ENCODE results near the gene YBX3. TPM values are rescaled to one million over a fixed set of nuclear protein-coding genes. Genes with fewer than 3 reads are reported as not detected.

The YBX3 gene
- total RNA-seq, 1 donor from 2014 or later = 150 TPM

DNA sequence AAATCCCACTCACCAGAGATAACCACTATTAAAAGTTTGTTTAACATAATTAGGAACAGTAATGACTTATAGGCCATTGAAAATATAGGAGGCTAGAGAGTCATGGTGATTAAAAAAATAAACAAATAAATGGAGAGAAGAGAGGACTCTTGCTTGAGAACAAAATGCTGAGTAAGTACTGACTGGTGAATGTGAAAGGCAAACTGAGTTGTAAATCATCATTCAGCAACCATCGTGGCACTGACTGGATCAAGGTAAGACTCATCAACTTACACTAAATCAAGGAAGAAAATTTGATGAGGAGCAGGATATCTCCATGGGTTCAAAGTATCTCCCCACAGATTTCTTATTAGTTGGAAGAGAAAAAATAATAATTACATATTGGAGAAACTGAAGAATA lies 14.1 kb upstream of the YBX3 start:
- DNase-seq (ENCODE audit: low spot score) = no peak
- H3K4me3 Mint-ChIP-seq (ENCODE audit: low read depth) = no peak overlapping the region
- no peaks in the 10 kb centered on the region for H3K36me3 Mint-ChIP-seq (ENCODE audit: low read depth)
- H3K9me3 Mint-ChIP-seq = no peaks in the 10 kb centered on the region
- no peak overlapping the region for H3K27ac Mint-ChIP-seq
- no peaks in the 10 kb centered on the region for H3K4me1 Mint-ChIP-seq (ENCODE audit: low read depth)
- peaks cover 39% of the 10 kb centered on the region for H3K27me3 Mint-ChIP-seq (ENCODE audit: low read depth)
- intact Hi-C loops (cut with micrococcal nuclease) = no loop called here

DNA sequence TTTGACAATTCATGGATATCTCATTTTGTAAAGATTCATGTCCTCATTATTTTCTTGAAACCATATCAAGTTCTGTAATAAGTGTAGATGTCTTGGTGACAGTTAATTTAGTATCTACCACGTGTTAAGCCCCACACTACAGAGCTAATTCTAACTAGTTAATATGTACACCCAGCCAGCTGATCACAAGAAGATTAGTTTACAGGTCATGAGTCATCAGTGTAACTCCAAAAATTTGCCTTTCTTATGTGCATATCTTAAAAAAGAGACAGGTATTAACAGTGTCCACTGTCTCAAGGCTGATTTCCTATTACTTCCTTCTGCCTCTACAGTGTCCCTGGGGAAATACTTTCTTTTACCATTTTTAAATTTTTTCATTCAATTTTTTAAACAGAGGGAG lies 13.3 kb upstream of the YBX3 start:
- no peaks in the 10 kb centered on the region for H3K4me1 Mint-ChIP-seq (ENCODE audit: low read depth)
- no peak for DNase-seq (ENCODE audit: low spot score)
- H3K9me3 Mint-ChIP-seq = no peaks in the 10 kb centered on the region
- no peaks in the 10 kb centered on the region for H3K36me3 Mint-ChIP-seq (ENCODE audit: low read depth)
- peaks cover 40% of the 10 kb centered on the region for H3K27me3 Mint-ChIP-seq (ENCODE audit: low read depth)
- no peak overlapping the region for H3K27ac Mint-ChIP-seq
- intact Hi-C loops (cut with micrococcal nuclease) = no loop called here
- H3K4me3 Mint-ChIP-seq (ENCODE audit: low read depth) = no peak overlapping the region

DNA sequence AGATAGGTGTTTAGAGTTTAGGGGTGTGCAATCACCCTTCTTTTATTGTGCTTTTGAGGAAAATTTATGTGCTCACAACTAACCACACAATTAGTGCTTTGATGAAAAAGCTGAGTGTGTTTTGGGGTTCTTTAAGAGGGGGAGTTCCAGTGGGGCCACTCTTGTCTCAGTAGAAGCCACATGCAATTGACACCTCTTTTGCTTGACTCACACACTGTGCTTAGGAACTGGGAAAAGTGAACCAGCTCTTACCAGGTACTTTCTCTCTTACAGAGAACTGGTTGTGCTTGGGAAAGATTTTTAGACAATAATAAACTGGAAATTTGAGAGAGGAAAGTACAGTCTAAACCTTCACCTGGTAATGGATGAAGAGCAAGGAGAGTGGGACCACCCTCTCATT lies 12.3 kb upstream of the YBX3 start:
- H3K9me3 Mint-ChIP-seq = no peaks in the 10 kb centered on the region
- no peaks in the 10 kb centered on the region for H3K4me1 Mint-ChIP-seq (ENCODE audit: low read depth)
- peaks cover 38% of the 10 kb centered on the region for H3K27me3 Mint-ChIP-seq (ENCODE audit: low read depth)
- no peak overlapping the region for H3K27ac Mint-ChIP-seq
- H3K36me3 Mint-ChIP-seq (ENCODE audit: low read depth) = no peaks in the 10 kb centered on the region
- no peak overlapping the region for H3K4me3 Mint-ChIP-seq (ENCODE audit: low read depth)
- intact Hi-C loops (cut with micrococcal nuclease) = no loop called here
- no peak for DNase-seq (ENCODE audit: low spot score)

DNA sequence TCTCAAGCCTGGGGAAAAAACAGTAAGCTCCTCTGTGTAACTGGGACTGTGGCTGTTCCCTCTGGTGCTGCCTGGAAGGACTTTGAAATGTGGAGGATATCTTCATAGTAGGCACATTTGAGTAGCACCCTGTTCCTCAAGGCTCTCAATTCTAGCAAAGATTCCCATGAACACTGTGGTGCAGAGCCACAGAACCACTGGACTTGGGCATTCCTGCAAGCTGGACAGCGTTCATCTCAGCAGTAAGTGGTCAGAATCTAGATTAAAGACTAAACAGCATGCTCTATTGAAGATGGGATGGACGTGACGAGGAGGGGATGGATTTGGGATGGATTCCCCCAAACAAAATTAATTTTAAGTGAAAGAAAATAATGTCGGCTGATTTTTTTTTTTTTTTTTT lies 9.4 kb upstream of the YBX3 start:
- Mint-ChIP-seq H3K4me1 (ENCODE audit: low read depth) (no peaks in the 10 kb centered on the region), H3K9me3 (no peaks in the 10 kb centered on the region), H3K27ac (no peak overlapping the region), H3K27me3 (ENCODE audit: low read depth) (peaks cover 50% of the 10 kb centered on the region), H3K4me3 (ENCODE audit: low read depth) (no peak overlapping the region), H3K36me3 (ENCODE audit: low read depth) (no peaks in the 10 kb centered on the region)
- intact Hi-C loops (cut with micrococcal nuclease) = no loop called here
- DNase-seq (ENCODE audit: low spot score) = no peak

DNA sequence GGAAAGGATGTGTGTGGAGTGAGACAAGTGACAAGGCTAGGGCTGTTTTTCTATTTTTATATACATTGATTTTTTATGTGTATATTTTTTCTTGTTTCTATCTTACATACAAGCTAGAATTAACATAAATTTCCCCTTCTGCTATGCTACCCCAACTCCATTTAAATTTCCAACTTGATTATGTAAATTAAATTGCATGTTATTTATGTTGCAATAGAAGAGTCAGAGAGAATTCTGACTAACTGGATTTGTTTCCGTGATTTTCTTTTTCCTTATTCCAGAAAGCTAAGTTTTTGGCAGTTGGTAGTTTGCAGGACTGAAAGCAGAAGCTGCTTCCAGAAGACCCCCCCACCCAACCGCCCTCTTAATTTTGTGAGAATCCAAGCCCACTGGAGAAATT lies 8.9 kb upstream of the YBX3 start:
- intact Hi-C loops (cut with micrococcal nuclease) = no loop called here
- no peaks in the 10 kb centered on the region for H3K36me3 Mint-ChIP-seq (ENCODE audit: low read depth)
- peaks cover 49% of the 10 kb centered on the region for H3K27me3 Mint-ChIP-seq (ENCODE audit: low read depth)
- no peaks in the 10 kb centered on the region for H3K9me3 Mint-ChIP-seq
- no peak overlapping the region for H3K4me3 Mint-ChIP-seq (ENCODE audit: low read depth)
- H3K4me1 Mint-ChIP-seq (ENCODE audit: low read depth) = no peaks in the 10 kb centered on the region
- DNase-seq (ENCODE audit: low spot score) = no peak
- no peak overlapping the region for H3K27ac Mint-ChIP-seq

DNA sequence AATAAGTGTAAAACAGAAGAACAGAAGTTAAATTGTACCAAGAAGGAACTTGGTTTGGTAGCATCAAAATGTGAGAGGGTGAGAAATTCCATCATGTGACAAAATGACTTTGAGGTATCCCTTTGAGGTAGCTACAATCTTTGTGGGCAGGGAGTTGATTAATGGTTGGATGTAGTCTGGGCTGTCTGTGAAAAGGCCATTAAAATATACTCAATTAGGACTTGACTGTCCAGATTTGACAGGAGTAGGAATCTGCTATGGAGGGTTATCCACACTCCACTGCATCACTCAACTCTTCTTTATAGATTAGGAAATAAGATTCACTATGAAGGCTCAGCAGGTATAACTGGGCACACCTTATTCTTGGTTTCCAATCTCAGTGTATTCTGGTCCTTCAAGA lies 7.4 kb upstream of the YBX3 start:
- Mint-ChIP-seq H3K27me3 (ENCODE audit: low read depth) (peaks cover 51% of the 10 kb centered on the region), H3K36me3 (ENCODE audit: low read depth) (no peaks in the 10 kb centered on the region), H3K4me1 (ENCODE audit: low read depth) (no peaks in the 10 kb centered on the region), H3K4me3 (ENCODE audit: low read depth) (no peak overlapping the region), H3K27ac (no peak overlapping the region), H3K9me3 (no peaks in the 10 kb centered on the region)
- intact Hi-C loops (cut with micrococcal nuclease) = no loop called here
- DNase-seq (ENCODE audit: low spot score) = no peak

DNA sequence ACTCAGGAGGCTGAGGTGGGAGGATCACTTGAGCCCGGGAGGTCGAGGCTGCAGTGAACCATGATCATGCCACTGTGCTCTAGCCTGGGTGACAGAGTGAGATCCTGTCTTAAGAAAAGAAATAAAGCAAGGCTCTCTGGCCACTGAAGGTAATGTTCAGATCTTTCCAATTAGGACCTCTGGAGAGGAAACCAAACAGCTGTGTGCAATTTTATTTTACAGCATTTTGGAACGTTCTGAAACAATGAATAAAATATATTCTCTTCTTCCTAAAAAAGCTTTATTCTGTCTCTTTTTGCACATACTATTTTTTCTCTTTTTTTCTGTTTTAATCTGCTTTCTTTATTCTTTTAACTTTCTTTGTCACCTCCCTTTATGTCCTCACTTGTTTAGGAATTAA lies 5.0 kb upstream of the YBX3 start:
- Mint-ChIP-seq H3K9me3 (no peaks in the 10 kb centered on the region), H3K4me3 (ENCODE audit: low read depth) (no peak overlapping the region), H3K27ac (no peak overlapping the region), H3K4me1 (ENCODE audit: low read depth) (peaks cover 5% of the 10 kb centered on the region), H3K36me3 (ENCODE audit: low read depth) (no peaks in the 10 kb centered on the region), H3K27me3 (ENCODE audit: low read depth) (peaks cover 61% of the 10 kb centered on the region)
- no peak for DNase-seq (ENCODE audit: low spot score)
- intact Hi-C loops (cut with micrococcal nuclease) = no loop called here

DNA sequence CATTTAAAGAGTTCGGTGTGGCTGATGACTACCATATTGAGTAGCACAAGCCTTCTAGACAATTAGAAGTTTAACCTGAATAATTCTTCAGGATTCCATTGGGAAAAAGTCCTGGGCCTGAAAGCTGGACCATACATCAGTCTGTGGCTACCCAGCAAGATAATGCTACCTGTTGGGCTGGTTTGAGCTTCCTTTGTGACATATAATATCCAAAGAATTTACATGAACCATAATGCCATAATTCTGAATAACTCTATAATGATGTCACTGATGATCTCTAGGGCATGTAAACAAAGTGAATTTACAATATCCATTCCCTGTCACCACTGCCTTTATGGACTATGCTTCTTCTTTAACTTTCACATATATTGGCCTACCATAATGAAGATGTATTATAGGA lies 3.8 kb upstream of the YBX3 start:
- Mint-ChIP-seq H3K9me3 (no peaks in the 10 kb centered on the region), H3K27me3 (ENCODE audit: low read depth) (peaks cover 55% of the 10 kb centered on the region), H3K4me1 (ENCODE audit: low read depth) (peaks cover 9% of the 10 kb centered on the region), H3K36me3 (ENCODE audit: low read depth) (no peaks in the 10 kb centered on the region), H3K4me3 (ENCODE audit: low read depth) (no peak overlapping the region), H3K27ac (no peak overlapping the region)
- intact Hi-C loops (cut with micrococcal nuclease) = no loop called here
- no peak for DNase-seq (ENCODE audit: low spot score)

DNA sequence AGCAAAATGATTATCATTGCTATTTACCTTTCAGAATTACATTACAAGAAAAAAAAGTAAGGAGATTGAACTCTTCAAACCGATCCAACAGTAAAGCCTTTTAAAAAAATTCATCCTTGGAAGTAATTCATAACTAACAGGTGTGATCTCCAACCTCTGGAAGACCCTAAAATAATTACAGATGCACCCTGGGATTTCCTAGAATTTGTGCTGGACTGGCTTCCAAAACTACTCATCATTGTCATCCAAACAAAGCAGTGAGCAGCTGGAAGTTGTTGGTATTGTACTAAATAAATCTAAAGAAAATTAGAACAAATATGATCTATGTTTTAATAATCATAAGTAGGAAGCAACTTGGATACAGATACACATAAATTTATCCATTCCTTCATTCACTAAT lies 1.9 kb upstream of the YBX3 start:
- H3K4me1 Mint-ChIP-seq (ENCODE audit: low read depth) = peaks cover 24% of the 10 kb centered on the region
- H3K27me3 Mint-ChIP-seq (ENCODE audit: low read depth) = peaks cover 42% of the 10 kb centered on the region
- H3K9me3 Mint-ChIP-seq = no peaks in the 10 kb centered on the region
- H3K27ac Mint-ChIP-seq = no peak overlapping the region
- no peak for DNase-seq (ENCODE audit: low spot score)
- H3K4me3 Mint-ChIP-seq (ENCODE audit: low read depth) = no peak overlapping the region
- intact Hi-C loops (cut with micrococcal nuclease) = no loop called here
- H3K36me3 Mint-ChIP-seq (ENCODE audit: low read depth) = peaks cover 3% of the 10 kb centered on the region

DNA sequence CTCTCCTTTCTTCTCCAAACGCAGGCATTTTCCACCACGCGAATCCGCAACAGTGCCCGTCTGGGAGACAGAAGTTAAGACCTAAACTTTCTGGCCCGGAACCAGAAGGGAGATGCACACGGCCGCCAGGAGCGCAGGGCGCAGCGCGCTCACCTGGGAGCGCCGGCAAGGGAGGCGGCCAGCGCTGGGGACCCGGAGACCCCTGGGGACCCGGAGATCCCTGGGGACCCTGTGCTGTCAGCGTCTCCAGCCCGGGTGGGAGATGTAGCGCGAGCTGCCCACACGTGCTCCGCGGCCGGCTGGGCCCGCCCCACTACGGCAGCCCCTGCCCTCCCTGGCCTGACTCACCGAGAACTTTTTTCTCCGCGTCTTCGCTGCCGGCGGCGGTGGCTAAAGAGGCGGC lies 620 bp downstream of the YBX3 start:
- no peaks in the 10 kb centered on the region for H3K9me3 Mint-ChIP-seq
- H3K4me3 Mint-ChIP-seq (ENCODE audit: low read depth) = peak overlapping the region; percentile 94
- intact Hi-C loops (cut with micrococcal nuclease) = loop anchor here (1.0 to 5.0 kb wide), 5 partner anchors 28 to 1770 kb away; partner anchors contain the start of genes GABARAPL1, MAGOHB and STYK1
- H3K36me3 Mint-ChIP-seq (ENCODE audit: low read depth) = peaks cover 10% of the 10 kb centered on the region
- H3K27me3 Mint-ChIP-seq (ENCODE audit: low read depth) = peaks cover 27% of the 10 kb centered on the region
- peak; percentile 29 for DNase-seq (ENCODE audit: low spot score)
- H3K27ac Mint-ChIP-seq = peak overlapping the region; percentile 96
- H3K4me1 Mint-ChIP-seq (ENCODE audit: low read depth) = peaks cover 41% of the 10 kb centered on the region

DNA sequence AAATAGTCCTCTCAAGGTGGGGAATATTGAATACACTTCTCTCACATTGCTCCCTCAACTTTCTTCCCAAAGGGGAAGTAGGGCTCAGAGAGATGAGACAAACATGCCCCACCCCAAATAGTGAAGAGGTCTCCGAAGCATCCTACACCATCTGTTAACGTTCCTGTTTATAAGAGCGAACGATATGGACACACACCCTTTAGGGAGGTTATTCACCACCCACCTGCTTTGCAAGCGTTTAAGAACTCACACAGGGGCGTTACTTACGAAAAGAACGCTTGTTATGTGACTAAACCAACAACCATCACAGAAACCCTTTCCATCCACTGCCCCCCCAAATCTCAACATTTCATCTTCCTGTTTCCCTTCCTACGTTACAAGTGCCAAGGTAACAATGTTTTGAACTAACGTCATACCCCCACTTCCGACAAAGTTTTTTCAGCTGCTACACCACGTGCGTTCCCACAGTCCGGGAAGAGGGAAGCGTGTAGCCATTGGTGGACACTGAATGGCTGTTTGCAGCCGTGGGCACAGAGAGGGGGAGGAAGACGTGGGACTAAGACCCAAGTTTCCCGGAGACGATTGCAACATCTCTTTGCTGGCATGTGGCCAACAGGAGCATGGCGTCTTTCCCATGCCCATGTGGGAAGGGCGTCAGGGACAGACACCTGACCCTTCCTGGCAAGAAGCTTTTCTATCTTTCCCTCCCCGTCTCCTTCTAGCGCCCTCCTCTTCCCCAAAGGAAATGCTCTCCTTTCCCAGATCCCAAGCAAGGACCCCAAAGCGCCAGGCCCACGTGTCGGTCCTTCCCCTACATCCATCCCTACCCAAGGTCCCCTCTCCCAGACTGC lies 1.2 kb downstream of the YBX3 start:
- peak overlapping the region; percentile 94 for H3K4me3 Mint-ChIP-seq (ENCODE audit: low read depth)
- DNase-seq (ENCODE audit: low spot score) = peak; percentile 49
- peaks cover 45% of the 10 kb centered on the region for H3K4me1 Mint-ChIP-seq (ENCODE audit: low read depth)
- H3K9me3 Mint-ChIP-seq = no peaks in the 10 kb centered on the region
- peaks cover 24% of the 10 kb centered on the region for H3K27me3 Mint-ChIP-seq (ENCODE audit: low read depth)
- peak overlapping the region; percentile 96 for H3K27ac Mint-ChIP-seq
- intact Hi-C loops (cut with micrococcal nuclease) = loop anchor here (1.0 to 5.0 kb wide), 6 partner anchors 21 to 1770 kb away; partner anchors contain the start of genes GABARAPL1, MAGOHB and STYK1
- H3K36me3 Mint-ChIP-seq (ENCODE audit: low read depth) = peaks cover 16% of the 10 kb centered on the region

DNA sequence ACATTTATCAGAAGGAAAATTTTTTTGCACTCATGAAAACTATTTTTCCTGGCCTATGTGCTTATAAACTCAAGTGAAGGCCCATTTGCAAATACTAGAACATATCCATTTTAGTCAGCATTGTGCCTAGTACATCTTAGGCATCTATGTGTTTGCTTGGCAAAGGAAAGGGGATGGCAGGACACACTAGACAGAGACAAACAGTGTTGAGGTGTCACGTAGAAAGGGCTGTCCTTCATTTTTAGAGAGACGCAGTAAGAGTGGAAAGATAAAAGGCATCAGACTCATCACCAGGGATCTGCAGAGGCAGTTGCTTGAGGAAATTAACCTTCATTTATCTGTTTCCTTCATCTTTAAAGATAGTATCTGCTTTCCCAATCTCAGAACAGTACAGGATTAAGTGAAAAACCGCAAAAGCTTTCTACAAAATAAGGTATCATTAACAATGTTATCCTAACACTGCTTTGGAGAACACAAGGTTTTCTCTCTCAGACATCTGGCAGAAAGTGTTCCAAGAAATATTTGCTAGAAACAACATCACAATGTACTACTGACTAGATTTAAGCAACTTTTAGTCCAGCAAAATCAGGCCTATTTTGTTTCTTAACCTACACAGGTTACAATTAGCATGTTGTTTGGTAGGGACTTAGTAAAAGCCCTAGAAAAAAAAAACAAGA lies 2.0 kb downstream of the YBX3 start:
- H3K27me3 Mint-ChIP-seq (ENCODE audit: low read depth) = peaks cover 21% of the 10 kb centered on the region

DNA sequence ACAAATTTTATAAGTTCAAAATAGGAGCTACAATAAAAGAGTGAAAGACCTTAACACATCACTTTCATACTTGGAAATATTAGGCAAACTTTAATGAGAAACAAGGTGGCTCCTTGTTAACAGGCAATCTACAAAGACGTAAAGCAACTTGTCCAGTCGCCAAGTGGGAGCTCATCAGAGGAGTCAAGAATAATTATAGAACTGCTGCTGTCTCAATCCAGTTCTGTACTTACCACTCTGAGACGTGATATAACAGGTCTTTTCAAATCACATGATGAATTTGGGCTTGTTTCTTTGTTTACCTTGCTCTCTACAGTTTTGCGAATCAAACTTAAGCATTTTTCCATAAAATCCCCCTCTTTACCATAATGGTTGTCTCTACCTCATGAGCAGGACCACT lies 3.6 kb downstream of the YBX3 start:
- peaks cover 10% of the 10 kb centered on the region for H3K27me3 Mint-ChIP-seq (ENCODE audit: low read depth)
- DNase-seq (ENCODE audit: low spot score) = no peak
- peaks cover 34% of the 10 kb centered on the region for H3K36me3 Mint-ChIP-seq (ENCODE audit: low read depth)
- no peak overlapping the region for H3K27ac Mint-ChIP-seq
- no peaks in the 10 kb centered on the region for H3K9me3 Mint-ChIP-seq
- H3K4me3 Mint-ChIP-seq (ENCODE audit: low read depth) = no peak overlapping the region
- intact Hi-C loops (cut with micrococcal nuclease) = no loop called here
- peaks cover 60% of the 10 kb centered on the region for H3K4me1 Mint-ChIP-seq (ENCODE audit: low read depth)

More for the DNA sequence above, 2.0 kb downstream of the YBX3 start:
- Mint-ChIP-seq H3K4me1 (ENCODE audit: low read depth) (peaks cover 51% of the 10 kb centered on the region), H3K36me3 (ENCODE audit: low read depth) (peaks cover 24% of the 10 kb centered on the region), H3K9me3 (no peaks in the 10 kb centered on the region), H3K27ac (peak overlapping the region; percentile 59), H3K4me3 (ENCODE audit: low read depth) (peak overlapping the region; percentile 94)
- DNase-seq (ENCODE audit: low spot score) = no peak
- intact Hi-C loops (cut with micrococcal nuclease) = loop anchor here (1.0 to 5.0 kb wide), 2 partner anchors 20 to 1769 kb away; no protein-coding TSS in a partner anchor
